Ammon's horn (tissue), 1 donor: ENCODE results near the gene KLRD1.
"Not testable (repeated sequence)": the region's sequence is repeated elsewhere in the genome, so short reads cannot be mapped to it uniquely, and the experiment has no call there.

Experiments
- DNase-seq: peaks from one replicate; pipeline ENCODE4 v3.0.0-alpha.2; 2016; ENCODE audit warnings: low spot score

The KLRD1 gene

DNA sequence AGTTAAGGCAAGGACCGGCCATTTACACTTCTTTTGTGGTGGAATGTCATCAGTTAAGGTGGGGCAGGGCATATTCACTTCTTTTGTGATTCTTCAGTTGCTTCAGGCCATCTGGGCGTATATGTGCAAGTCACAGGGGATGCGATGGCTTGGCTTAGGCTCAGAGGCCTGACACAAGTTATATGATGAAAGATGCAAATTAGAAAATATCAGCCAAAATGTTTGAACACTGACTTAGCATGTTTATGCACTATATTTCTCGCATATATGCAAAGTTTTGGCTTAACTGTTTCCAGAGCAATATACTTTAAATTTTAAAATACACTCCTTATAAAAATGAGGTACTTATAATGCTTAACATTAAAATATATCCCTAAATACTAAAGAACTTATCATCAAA is 30.8 kb downstream of the KLRD1 start:
- DNase-seq, result not testable (repeated sequence)

DNA sequence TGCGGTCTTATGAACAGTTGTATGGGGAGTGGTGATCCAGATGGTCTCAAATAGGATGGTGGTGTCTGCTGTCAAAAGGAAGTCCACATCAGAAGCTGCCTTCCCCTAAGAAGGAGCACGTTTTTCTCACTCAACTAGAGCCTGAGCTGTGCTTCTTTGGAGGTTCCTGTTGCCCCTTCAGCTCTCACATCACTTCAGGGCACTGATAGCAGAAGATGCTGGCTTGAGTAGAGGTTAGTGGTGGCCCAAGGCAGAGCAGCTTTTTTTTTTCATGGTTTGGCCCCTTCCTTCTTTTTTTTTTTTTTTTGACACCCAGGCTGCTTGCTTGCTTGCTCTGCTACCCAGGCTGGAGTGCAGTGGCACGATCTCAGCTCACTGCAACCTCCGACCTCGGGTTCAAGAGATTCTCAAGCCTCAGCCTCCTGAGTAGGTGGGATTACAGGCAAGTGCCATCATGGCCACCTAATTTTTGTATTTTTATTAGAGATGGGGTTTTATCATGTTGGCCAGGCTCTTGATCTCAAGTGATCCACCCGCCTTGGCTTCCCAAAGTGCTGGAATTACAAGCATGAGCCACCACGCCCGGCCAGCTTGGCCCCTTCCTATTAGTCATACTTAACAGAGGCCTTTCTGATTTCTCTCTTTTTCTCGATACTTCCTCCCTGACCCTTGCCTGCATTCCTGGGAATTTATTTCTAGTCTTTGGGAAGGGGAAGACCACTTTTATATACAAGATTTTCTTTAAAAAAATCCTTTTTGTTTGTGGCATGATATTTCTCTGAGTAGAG is 31.6 kb downstream of the KLRD1 start:
- no peak for DNase-seq

DNA sequence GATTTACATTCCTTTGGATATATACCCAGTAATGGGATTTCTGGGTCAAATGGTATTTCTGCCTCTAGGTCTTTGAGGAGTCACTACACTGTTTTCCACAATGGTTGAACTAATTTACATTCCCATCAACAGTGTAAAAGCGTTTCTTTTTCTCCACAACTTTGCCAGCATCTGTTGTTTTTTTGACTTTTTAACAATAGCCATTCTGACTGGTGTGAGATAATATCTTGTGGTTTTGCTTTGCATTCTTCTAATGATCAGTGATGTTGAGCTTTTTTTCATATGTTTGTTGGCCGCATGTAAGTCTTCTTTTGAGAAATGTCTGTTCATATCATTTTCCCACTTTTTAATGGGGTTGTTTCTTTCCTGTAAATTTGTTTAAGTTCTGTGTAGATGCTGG is 33.3 kb downstream of the KLRD1 start:
- DNase-seq, result not testable (repeated sequence)

DNA sequence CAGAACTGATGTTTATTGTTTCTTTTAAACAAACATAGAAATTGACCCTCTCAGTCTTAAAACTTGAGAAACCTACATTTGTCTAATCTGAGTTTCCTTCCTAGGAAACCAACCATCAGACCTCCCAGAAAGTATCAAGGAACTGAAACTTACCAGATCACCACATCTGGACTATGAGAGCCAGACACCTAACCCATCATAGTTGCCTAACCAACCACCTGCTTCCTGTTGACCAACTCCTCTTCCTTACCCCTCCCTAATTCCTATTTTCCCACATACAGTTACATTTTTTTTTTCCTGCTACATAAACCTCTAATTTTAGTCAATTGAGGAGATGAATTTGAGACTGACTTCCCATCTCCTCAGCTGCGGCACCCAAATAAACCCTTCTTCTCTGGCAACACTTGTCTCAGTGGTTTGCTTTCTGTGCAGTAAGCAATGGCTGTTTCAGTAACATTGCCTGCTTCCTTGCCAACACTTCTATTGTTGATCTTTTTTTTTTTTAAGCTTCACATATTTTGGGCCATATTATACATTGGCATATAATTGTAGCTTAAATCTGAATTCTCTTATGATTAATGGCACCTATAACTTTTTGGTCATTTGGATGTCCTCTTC is 34.3 kb downstream of the KLRD1 start:
- no peak for DNase-seq

DNA sequence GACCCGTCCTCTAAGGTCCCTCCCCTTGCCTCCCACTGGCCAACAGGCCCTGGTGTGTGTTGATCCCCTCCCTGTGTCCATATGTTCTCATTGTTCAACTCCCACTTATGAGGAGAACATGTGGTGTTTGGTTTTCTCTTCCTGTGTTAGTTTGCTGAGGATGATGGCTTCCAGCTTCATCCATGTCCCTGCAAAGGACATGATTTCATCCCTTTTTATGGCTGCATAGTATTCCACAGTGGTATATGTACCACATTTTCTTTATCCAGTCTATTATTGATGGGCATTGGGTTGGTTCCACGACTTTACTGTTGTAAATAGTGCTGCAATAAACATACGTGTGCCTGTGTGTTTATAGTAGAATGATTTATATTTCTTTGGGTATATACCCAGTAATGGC is 43.8 kb downstream of the KLRD1 start:
- DNase-seq, result not testable (repeated sequence)

DNA sequence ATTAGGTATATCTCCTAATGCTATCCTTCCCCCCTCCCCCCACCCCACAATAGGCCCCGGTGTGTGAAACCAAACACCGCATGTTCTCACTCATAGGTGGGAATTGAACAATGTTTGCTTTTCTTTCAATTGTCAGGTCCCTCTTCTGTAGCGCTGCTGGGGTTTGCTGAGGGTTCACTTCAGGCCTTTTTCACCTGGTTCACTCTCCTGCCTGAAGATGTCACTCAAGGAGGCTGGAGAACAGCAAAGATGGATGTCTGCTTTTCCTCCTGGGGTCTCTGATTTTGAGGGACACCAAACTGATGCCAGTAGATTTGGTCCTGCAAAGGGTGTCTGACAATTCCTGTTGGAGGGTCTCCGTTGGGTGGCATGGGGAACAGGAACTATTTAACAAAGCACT is 46.4 kb downstream of the KLRD1 start:
- no peak for DNase-seq

DNA sequence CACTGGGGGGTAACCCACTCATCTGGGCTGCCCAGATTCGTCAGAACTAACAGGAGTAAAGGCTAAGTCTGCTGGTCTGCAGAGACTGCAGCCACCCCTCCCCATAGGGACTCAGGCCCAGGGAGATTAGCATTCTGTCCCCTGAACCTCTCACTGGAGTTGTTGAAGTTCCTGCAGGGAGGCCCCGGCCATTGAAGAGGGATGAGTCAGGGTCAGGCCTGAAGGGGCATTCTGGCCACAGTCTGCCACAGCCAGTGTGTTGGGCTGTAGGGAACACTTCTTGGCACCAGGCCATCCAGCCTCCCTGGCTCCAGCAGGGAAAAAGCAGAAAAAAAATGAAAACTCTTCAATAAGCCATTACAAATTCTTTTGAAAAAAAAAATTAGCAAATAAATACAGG is 46.8 kb downstream of the KLRD1 start:
- DNase-seq, result no peak

DNA sequence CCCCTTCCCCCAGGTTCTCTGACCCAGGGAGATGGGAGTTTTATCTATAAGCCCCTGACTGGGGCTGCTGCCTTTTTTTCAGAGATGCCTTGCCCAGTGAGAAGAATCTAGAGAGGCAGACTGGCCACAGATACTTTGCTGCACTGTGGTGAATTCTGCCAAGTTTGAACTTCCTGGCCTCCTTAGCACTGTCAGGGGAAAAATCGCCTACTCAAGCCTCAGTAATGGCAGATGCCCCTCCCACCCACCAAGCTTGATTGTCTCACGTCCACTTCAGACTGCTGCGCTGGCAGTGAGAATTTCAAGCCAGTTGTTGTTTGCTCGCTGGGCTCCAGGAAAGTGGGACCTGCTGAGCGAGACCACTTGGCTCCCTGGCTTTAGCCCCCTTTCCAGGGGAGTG is 50.5 kb downstream of the KLRD1 start:
- DNase-seq, result no peak

DNA sequence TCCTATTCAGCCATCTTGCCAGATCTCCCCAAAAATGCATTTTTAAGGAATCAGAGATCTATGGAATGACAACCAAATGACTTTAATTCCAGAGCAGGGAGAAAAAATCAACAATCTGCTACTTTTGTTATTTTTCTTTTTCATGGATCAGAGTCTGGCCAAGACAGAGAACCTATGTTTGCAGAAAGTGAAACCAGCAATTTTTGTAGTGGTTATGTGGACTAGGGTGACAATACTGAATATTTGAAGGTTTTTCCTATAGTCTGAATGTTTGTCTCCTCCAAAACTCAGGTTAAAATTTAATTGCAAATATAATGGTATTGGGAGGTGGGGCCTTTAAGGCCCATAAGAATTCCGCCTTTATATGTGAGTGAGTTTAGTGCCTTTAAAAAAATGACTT is 51.3 kb downstream of the KLRD1 start:
- DNase-seq, result no peak

DNA sequence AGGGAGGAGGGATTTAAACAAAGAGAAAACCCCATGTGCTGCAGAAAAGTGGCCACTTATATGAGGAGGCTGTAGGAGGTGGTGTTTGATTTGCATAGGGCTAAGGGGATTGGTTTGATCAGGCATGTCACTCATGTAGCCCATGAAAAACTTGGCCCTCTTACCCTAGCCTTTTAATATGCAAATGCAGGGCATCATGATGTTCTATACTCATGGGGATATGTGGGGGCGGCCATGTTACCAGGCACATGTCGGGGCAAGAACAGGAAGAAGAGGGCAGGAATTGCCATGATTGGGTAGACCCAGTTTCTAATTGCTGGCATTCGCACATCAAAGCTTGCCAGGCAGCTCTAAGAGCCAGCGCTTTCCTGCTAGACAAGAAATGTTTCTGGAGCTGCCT is 53.4 kb downstream of the KLRD1 start:
- peak; percentile 68 for DNase-seq

DNA sequence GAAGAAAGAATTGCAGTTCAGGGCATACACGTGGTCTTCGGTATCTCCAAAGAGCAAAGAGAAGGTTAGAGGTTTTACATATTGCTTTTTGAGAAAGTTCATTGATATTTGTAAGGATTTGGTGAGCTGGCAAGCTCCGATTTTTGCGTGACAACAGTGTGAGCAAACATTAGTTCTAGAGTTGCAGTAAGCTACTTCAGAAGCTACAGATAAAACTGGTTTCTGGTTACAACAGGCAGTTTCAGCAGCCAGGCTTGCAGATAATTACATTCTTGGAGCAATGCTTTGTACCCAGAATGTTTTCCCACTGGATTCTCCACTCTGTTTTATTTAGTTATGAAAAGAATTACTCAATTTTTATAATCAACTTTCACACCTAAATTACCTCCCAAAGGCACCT is 54.0 kb downstream of the KLRD1 start:
- DNase-seq, result no peak

DNA sequence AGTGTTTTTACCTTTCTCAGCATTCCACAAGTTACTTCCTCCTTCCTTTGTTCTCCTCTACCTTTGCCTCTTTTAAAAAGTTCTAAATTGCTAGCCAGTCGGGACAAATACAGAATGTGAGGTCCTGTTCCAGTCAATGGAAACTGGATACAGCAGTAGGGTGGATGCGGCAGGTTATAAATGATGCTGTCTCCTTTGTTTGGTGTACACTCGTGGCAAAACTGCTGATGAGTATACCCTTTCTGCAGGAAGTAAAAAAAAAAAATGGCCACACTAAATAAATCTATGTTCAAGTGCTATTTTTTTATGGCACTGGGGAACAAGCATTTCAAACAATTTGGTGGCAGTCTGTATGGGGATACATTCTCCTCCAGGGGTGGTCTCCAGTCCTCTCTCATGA is 54.7 kb downstream of the KLRD1 start:
- no peak for DNase-seq

DNA sequence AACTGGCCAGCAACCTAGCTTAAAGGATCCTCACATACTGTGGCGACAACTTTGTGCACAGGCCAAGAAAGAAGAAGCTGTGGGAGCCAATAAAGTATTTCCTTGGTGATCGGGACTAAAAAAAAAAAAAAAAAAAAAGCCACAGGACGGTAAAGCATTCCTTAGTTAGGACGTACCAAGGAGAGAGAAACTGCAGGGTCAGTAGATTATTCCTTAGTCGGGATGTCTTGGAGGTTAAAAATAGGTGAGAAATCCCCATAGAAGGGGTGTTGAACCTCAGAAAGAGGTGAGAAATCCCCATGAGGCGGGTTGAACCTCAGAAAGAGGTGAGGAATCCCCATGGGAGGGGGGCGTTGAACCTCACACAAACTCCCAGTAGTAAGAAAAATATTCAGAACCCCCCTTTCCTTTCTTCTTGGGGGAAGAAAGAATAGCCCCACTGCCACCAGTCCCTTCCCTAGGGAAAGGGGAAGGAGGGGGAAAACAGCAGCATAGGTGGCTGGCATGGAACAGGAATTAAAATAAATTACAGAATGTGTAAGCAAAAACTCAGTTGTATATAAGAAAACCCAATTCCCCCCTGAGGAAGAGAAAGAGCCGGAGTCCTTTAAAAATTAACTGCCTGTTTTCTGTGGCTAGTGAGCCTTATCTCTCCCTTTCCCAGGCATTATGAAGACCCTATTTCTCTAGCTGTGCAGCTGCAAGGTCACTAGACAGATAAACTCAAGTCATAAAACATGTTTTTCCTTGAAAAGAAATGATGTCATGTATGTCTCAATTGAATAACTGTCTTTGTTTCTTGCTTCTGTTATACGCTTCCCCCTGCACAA is 55.4 kb downstream of the KLRD1 start:
- no peak for DNase-seq

DNA sequence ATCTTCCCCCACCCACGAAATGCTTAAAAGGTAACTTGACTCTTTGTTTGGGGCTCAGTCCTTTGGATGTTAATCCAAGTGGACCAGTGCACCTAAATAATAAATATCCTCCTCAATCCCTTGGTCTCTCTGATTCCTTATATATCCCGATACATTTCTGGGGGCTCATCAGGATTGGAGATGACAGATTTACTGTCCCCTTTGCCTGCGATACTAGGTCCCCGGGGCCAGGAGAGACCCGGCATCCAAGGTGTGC is 55.9 kb downstream of the KLRD1 start:
- DNase-seq, result no peak

DNA sequence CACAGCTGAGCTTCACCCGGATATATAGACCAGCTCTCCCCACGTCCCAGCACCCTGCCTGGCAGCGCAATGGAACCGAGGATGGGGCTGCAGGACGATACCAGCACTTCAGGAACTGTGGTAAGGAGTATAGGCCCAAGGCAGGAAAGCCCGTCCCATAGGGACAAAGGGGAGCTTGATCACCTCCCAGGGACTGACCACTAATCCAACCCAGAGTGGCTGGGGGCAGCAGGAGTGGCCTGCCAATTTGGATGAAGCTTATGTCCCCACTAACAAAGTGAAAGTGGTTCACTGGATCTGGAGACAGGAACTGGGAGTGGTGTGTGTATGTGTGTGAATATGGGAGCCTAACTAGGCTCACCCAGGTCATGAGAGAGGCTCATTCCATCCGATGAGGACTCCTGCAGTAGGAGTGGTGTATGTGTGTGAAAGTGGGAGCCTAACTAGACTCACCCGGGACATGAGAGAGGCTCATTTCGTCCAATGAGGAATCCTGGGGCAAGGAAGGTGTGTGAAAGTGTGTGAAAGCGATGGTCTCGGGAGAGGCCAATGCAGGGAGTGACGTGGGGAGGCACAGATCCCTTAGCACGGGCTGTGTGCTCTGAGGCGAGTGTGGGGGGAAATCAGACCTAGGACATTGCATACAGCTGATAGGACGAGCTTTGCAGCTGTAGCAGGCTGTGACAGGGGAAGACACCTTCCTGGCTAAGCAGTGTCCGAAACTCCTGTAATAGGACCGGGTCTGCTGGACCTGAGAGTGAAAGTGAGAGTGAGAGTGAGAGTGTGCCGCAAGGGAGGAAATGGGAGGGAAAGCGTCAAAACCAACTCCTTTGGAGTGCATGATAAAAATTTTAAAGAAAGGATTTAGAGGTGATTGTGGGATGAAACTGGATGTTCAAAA is 56.5 kb downstream of the KLRD1 start:
- DNase-seq, result peak; percentile 78

DNA sequence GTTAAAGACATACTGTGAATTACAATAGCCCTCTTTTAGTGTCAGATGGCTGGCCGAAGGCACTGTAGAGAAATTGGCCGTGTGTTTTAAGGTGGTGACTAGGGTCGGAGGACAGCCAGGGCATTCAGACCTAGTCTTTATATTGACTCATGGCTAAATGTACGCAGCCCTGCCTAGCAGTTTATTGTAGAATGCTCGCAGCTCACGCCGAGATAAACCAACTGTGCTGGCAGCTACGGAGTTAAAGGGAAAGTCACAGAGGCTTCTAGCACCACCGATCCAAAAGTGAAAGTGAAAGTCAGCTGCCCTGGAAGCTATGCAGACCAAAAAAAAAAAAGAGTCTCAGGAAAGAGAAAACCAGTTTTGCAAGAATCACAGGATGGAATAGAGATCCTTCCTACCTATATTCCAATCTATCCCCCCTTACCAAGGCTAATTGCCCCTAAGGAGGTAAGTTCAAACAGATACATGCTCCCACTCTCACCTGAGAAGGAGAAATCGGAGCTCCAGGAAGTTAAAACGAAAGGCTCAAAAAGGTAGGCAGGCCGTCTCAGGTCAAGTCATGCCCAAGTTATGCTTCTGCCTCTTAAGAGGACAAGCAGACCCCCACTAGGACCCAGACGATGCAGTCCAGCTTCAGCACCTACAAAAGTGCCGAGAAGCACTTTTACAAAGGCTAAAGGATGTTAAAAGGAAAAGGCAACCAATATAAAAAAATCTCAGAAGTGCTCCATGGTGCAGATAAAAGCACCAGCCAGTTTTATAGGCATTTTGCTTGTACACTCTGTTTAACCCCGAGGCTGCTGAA is 57.3 kb downstream of the KLRD1 start:
- peak; percentile 85 for DNase-seq

DNA sequence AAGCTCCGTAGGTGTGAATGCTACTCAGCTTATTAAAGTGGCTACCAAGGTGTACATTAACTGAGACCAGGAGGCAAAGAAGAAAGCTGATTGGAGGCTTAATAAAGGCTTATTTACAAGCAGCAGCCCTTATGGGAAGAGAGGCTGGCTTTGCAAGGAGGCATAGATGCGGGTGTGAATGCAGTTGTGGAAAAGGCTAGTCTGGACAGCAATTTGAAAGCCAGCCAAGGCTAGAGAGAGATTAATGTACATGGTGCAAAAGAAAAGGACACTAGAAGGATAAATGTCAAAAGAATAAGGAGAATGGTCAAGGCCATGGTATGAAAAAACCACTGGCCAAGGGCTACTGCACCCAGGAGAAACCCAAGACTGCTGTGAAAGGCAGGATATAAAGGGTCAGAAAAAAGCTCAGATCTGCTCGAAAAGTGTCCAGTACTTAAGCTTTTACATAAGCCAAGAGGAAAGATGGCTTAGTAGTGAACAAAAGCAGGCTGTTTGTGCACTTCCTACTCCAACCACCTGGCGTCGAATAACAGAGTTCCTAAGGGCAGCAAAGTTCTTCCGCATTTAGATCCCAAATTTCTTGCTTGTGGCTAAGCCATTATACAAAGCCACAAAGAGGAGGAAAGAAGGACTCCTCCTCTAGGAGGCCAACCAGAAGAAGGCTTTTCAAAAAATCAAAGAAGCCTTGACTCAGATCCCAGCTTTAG is 58.2 kb downstream of the KLRD1 start:
- DNase-seq, result peak; percentile 51

DNA sequence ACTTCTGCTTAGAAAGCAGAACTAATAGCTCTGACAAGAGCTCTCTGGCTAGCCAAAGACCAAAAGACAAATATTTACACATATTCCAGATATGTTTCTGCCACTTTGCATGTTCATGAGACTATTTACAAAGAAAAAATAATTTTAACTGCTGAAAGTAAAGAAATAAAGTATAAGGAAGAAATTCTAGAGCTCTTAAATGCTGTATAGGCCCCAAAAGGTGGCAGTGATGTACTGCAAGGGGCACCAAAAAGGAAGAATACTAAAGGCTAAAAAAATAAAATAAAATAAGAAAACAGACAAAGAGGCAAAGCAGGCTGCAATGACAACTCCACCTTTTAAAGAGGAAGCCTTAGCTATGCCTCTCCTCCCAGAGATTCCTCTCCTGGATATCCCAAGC is 59.2 kb downstream of the KLRD1 start:
- peak; percentile 63 for DNase-seq

DNA sequence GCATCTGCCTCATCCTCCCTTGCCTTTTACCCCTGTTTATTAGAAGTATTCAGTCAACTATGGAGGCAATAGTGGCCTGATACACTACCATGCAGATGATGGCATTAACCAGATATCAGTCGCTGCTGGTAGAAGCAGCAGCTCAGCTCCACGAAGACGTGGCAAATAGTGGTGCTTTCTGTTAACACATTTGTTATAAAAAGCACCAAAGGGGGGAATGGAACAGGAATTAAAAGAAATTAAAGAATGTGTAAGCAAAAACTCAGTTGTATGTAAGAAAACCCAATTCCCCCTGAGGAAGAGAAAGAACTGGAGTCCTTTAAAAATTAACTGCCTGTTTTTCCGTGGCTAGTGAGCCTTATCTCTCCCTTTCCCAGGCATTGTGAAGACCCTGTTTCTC is 60.0 kb downstream of the KLRD1 start:
- DNase-seq, result not testable (repeated sequence)
